HL-60 (cell line): ENCODE results near the gene NIN.

Experiments
- DNase-seq, 2 experiments: peaks; one replicate each; pipeline ENCODE4 v3.0.0-alpha.2; 2010 to 2020; ENCODE audit warnings: low read depth in 1 of 2, low spot score in 1 of 2
- H3K27ac ChIP-seq: fragments of 250-450 bp; sonication (Bioruptor Pico); replicated peaks from 2 replicates; pipeline ENCODE4 v1.5.1; 2020; ENCODE audit warnings: mild to moderate bottlenecking, moderate library complexity
- H3K27me3 ChIP-seq: fragments of 250-450 bp; sonication (Bioruptor Pico); 2 replicates; pipeline ENCODE4 v1.5.1; 2021; ENCODE audit warnings: mild to moderate bottlenecking, moderate library complexity; ENCODE audit not compliant: insufficient read depth, poor library complexity, severe bottlenecking
- H3K4me3 ChIP-seq: replicated peaks from 2 replicates; pipeline ENCODE4 v1.5.1; 2011; ENCODE audit warnings: mild to moderate bottlenecking, control low read depth, low read length; ENCODE audit not compliant: insufficient read depth
- CTCF ChIP-seq: IDR thresholded peaks from one replicate; pipeline ENCODE4 v1.5.1; 2011; ENCODE audit warnings: low read length, control low read depth, inconsistent platforms; ENCODE audit not compliant: insufficient read depth
- GABPA ChIP-seq: IDR thresholded peaks from 2 replicates; pipeline ENCODE4 v1.6.1; 2012; ENCODE audit warnings: low read depth
- POLR2AphosphoS5 ChIP-seq: IDR thresholded peaks from 2 replicates; pipeline ENCODE4 v1.6.1; 2012; ENCODE audit warnings: low read depth
- SPI1 ChIP-seq: IDR thresholded peaks from 2 replicates; pipeline ENCODE4 v1.6.1; 2012; ENCODE audit warnings: low read depth, mild to moderate bottlenecking, borderline replicate concordance
- TF ChIP-seq, protein P1 (sequence below): IDR thresholded peaks from 2 replicates; pipeline ENCODE4 v1.6.1; 2012; ENCODE audit warnings: low read depth; ENCODE audit not compliant: insufficient replicate concordance

Gene NIN

GRCh38 chr14:50830044-50830931, 674 bp downstream of the NIN start:
- DNase-seq: peak in 1 of 2 experiments; percentile 78
- no peaks in the 10 kb centered on the region for H3K27me3 ChIP-seq
- peak overlapping the region; percentile 78 for H3K4me3 ChIP-seq
- TF ChIP-seq GABPA: no peak
- no peak for TF ChIP-seq CTCF
- TF ChIP-seq SPI1: no peak; the same call in 1 of the 2 replicates
- TF ChIP-seq, protein P1, sequence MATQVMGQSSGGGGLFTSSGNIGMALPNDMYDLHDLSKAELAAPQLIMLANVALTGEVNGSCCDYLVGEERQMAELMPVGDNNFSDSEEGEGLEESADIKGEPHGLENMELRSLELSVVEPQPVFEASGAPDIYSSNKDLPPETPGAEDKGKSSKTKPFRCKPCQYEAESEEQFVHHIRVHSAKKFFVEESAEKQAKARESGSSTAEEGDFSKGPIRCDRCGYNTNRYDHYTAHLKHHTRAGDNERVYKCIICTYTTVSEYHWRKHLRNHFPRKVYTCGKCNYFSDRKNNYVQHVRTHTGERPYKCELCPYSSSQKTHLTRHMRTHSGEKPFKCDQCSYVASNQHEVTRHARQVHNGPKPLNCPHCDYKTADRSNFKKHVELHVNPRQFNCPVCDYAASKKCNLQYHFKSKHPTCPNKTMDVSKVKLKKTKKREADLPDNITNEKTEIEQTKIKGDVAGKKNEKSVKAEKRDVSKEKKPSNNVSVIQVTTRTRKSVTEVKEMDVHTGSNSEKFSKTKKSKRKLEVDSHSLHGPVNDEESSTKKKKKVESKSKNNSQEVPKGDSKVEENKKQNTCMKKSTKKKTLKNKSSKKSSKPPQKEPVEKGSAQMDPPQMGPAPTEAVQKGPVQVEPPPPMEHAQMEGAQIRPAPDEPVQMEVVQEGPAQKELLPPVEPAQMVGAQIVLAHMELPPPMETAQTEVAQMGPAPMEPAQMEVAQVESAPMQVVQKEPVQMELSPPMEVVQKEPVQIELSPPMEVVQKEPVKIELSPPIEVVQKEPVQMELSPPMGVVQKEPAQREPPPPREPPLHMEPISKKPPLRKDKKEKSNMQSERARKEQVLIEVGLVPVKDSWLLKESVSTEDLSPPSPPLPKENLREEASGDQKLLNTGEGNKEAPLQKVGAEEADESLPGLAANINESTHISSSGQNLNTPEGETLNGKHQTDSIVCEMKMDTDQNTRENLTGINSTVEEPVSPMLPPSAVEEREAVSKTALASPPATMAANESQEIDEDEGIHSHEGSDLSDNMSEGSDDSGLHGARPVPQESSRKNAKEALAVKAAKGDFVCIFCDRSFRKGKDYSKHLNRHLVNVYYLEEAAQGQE: peak; percentile 38
- H3K27ac ChIP-seq: peak overlapping the region; percentile 72

DNA sequence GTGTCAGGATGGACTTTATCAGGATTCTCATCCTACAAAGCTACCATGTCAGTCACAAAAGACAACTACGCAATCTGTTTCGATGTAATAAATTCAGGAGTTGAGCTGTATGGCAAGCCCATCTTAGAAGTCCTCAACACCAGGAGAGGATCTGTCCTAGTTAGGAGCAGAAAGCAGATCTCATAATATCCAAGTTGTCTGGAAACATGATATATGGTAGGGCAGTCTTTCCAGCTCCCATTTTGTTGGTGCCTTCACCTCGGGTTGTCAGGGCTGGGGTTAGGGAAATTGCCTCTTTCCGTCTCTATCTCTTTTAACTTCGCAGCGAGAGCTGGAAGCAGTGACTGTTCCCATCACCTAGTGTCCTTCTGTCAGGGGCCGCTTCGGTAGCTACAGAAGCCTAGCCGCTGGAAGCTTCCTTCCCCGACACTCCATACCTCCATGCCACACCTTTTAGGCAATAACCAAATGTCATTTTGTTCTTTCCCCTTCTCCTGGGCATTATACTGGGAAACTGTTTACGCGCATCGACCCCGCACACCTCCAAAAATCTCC, 1.4 kb downstream of the NIN start:
- peak overlapping the region; percentile 78 for H3K4me3 ChIP-seq
- H3K27me3 ChIP-seq: no peaks in the 10 kb centered on the region
- H3K27ac ChIP-seq: peak overlapping the region; percentile 72
- no peak for TF ChIP-seq GABPA
- no peak for TF ChIP-seq SPI1
- no peak for TF ChIP-seq POLR2AphosphoS5
- peak in 1 of 2 experiments; percentile 23 for DNase-seq

DNA sequence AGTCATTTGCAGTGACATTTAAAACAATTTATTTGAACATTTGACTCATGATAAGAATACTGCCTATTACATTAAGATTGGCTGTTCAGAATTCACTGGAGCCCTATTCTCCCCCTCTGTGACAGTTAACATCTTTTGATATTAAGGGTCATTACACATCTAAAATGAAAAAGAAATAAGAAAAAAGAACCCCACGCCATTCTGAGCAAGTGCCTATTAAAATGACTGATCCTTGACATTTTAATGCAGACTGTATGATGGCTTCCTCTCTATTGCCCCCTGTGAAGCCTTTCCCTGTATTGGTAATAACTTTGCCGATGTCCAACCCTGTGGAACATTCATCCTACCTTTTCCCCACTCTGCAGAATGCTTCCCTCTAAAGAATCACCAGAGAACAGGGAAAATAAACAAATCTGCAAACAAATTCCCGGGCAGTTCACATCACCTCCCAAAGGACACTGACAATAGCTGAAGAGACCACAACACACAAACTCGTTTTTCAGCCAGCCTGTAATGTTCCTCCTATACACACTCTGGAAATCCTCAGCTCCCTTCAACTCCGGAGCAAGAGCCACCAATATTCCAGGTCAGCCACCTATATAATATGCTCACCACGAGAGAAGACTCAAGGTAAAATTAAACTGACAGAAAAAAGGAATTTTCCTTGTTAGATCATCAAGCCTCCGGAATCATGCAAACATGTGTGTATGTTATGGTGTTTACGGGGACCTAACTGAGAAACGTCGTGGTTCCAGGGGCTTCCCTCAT, 2.1 kb downstream of the NIN start:
- H3K27me3 ChIP-seq: no peaks in the 10 kb centered on the region

More for the DNA sequence above, 2.1 kb downstream of the NIN start:
- peak in 1 of 2 experiments; percentile 8 for DNase-seq
- Histone ChIP-seq H3K27ac (peak overlapping the region; percentile 72; the same call in 1 of the 2 replicates), H3K4me3 (peak overlapping the region; percentile 78)
- TF ChIP-seq CTCF: no peak
- no peak for TF ChIP-seq SPI1
- TF ChIP-seq POLR2AphosphoS5: no peak
- TF ChIP-seq GABPA: no peak
- TF ChIP-seq, protein P1: no peak
